Right renal cortex interstitium (tissue), 3 donors: Measurements from ENCODE around the gene ASZ1. TPM values are rescaled to one million over a fixed set of nuclear protein-coding genes. Genes with fewer than 3 reads are reported as not detected.

Experiments
- DNase-seq, 3 donors: peaks; one replicate each; pipeline ENCODE4 v3.0.0-alpha.2; 2013; ENCODE audit warnings: low read depth in 3 of 3, low spot score in 2 of 3
- polyA plus RNA-seq, 3 donors: library from polyadenylated mRNA; unstranded; fragments of 120-200 nt; gene quantifications; one replicate each; pipeline ENCODE4 v1.2.1, GENCODE V29; 2013; ENCODE audit not compliant: insufficient read length in 3 of 3

ASZ1 gene
- polyA plus RNA-seq, 3 donors = not detected

DNA sequence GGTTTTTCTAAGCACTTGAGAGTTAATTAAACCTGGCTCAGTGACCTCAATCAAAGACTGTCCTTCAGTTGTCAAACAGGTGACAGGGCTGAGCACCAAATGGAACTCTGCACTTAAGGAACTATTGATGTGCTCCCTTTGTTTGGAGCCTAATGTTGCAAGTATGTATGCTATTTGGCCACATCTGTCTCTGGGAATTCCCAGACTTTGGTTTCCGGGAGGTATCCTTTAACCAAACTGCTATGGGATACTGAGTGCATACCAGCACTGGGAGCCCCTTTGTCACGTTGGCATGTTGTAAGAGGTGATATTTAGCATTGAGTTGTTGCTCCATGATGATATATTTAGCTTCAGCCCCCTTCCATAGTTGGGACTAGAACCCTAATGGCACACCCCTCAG is 25.2 kb downstream of the ASZ1 start:
- no peak for DNase-seq

- no peak for DNase-seq
Observed at GRCh38 chr7:117401293-117402002, 25.8 kb downstream of the ASZ1 start.

DNA sequence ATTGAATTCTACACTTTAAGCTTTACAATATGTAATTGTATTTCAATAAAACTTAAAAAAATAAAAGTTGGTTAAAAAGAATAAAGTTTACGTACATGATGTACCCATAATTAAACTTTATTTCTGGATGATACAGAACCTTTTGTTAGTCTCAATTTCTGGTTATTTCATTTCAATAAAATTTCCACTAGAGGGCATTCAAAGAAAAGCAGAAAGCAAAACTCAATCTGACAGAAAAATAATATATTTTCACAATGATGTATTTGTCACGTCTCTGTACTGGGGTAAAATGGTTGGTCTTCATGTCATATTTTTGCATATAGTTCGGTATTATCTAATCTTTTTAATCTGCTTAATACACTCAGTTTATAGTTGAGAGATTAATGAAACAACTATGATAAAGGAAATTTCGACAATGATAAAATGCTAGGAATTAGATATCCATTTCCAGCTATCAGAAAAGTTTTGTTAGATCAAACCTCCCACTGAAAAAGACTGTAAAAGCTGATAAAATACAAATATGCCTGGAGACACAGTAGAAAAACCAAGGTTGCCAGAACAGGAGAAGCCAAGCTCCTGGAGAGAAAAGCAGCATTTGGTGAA is 27.4 kb downstream of the ASZ1 start:
- DNase-seq = no peak

DNA sequence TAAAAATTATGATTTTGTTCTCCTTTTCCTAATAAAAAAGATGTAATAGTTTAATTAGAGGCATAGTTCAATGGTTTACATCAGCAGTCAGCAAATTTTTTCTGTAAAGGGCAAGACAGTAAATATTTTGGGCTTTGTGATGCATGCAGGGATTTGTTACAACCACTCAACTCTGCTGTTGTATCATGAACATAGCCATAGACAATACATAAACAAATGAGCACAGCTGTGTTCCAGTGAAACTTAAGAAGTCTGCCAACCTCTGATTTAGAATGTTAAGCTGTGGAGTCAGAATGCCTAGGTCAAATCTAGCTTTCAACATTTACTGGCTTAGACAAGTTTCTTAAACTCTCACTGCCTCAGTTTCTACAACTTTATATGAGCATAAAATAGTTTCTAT is 31.6 kb downstream of the ASZ1 start:
- DNase-seq = no peak

GRCh38 chr7:117393781-117394180 is 33.5 kb downstream of the ASZ1 start:
- no peak for DNase-seq

- DNase-seq = no peak
Observed at GRCh38 chr7:117389871-117390270, 37.4 kb downstream of the ASZ1 start.

GRCh38 chr7:117386110-117386706 is 41.1 kb downstream of the ASZ1 start:
- DNase-seq = no peak

- DNase-seq = no peak
Observed at GRCh38 chr7:117385363-117386109, 41.8 kb downstream of the ASZ1 start.

- no peak for DNase-seq
Observed at GRCh38 chr7:117384688-117385362, 42.5 kb downstream of the ASZ1 start.

DNA sequence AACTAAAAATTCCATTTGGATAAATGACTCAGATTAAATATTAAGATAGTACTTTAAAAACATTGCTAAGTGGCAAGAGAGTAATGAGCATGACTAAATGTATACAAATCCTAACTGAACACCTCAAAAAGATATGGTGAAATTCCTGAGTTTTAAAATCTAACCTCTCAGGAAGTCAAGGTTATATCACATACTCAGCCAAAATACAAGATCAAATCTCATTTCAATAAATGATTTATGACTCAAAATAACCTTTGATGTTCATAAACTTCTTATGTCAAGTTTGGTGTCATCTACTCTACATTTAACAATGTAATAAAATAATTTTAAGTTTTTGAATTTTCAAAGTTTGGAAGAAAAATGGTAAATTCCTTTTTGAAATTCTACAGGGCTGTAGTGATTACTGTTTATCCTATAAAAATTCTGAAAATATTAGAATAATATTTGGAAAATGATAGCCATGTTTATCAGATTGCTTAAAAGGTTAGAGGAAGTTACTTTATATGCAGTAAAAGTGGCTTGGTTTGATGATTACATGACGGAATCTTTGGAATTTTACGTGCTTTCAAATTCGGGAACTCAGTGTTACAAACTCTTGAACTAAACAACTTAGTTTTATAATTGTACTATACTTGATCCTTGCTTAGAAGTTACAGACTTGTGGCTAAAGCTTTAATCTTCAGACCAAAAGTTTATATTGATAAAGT is 43.7 kb downstream of the ASZ1 start:
- no peak for DNase-seq

DNA sequence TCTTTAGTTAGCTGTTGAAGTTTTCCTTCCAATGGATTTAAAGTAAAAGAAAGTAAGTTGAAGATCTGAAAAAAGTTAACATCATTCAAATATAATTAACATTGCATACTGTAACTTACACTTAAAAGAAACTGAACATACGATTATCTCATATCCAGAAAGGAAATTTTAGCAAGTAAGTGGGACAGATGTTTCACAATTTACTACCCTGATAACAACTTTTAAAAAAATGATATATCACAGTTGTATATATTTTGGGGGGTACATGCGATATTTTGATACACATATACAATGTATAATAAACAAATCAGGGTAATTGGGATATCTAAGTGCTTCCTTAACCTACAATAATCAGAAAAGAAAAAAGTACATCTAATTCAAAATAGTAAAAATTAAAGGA is 44.2 kb downstream of the ASZ1 start:
- no peak for DNase-seq

- no peak for DNase-seq
Observed at GRCh38 chr7:117381362-117381761, 45.9 kb downstream of the ASZ1 start.

DNA sequence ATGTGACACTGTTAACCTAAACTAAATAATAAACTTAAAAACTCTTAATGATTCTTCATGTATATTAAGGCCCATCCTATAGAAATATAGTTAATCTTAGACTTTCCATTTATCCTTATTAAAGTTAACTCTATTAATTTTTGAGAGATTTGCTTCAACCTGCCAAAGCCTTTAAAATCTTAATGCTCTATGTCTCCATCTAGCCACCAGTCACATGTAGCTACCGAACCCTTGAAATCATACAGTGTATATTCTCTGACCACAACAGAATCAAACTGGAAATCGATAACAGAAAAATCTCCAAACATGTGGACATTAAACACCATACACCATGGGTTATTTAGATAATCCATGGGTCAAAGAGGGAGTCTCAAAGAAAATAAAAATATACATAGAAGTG is 51.9 kb downstream of the ASZ1 start:
- DNase-seq = no peak

DNA sequence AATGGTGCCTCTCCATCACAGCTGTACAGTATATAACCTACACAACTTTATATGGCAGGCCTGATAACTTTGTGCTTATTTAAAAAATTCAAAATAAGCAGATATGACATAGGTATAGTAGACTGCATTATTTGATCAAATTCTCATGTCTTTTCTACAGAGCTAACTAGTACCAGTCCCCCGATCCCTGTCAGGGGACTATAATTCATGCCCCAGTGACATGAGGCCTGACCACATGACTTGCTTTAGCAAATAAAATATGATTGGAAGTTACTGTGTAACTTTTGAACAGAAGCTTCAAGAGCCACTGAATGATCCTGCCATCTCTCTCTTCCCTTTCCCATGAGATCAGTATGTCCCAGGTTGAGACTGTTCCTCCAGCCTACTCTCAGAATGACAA is 55.2 kb downstream of the ASZ1 start:
- DNase-seq = no peak

DNA sequence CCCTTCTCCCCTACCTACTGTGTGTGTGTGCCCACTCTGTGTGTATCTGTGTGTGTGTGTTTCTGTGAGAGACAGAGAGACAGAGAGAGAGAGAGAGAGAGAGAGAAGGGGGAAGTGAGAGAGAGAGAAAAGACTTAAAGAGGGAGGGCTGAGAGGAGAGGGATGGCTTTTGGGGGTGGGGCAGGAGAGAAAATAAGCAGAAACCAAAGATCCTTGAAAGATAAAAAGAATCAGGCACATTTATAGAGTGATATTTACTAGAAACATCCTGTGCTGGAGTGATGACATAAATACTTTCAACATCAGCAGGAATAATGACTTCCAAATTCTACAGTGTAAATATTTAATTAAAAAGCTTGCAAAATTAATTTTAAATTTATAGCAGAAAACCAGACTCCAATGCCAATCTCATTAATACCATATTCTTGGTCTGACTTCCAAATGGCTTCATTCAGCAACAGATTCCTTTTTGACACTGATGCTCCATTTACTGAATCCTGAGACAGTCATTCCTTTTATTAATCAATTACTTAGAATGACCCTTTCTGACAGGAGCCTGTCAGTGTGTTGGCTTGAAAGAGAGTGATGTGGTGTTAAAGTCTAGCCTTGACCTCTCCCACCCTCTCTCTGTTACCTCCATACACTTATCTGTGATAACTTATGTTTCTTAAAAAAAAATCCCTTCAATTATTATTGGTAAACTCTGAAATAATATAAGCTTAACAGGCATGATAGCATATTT is 62.8 kb downstream of the ASZ1 start:
- DNase-seq = no peak

- DNase-seq = no peak
Observed at GRCh38 chr7:117362294-117362888, 64.9 kb downstream of the ASZ1 start.

DNA sequence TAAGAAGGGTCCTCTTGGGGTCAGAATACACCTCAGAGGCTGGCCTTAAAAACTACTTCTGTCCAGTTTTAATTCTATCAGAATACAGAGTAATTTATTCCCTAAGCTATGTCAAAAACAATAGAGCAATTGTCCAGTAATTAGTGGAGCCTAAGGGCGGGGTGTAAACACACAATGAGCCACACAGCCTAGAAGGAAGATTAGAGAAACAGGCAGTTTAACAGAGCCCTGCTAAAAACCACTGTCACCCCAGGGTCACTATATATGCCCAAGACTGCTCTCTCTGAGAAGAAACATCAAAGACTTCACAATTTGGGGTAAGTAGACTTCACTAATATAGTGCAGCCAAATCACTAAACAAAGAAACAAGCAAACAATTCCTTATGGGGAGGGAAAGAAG is 77.3 kb downstream of the ASZ1 start:
- DNase-seq = no peak

- DNase-seq = no peak
Observed at GRCh38 chr7:117349570-117349969, 77.7 kb downstream of the ASZ1 start.

GRCh38 chr7:117347962-117348672 is 79.2 kb downstream of the ASZ1 start:
- DNase-seq = no peak
